NCI-H748 (cell line): ENCODE data around the gene OR2H1.

Experiments used
- DNase-seq: peaks from one replicate; lab custom pipeline; 2025; ENCODE audit not compliant: unreplicated experiment; lab: John Stamatoyannopoulos, UW

OR2H1 gene

DNA sequence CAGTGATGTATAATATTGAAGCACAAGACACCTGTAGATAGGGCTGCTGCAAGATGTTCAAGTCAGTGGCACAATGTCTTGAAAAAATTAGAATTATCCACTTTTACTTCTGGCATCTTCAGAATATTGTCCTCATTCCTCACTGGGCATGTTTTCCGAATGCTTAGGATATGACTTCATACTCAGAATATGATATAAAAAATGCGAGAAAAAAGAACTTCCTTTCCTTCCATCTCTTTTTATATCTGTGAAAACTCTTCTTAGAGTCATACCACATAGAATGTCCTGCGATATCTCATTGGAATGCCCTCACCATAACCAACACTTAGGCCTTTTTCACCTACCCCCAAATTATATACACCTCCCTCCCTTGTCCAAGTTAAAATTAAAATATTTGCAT, 26.2 kb downstream of the OR2H1 start:
- DNase-seq = no peak

DNA sequence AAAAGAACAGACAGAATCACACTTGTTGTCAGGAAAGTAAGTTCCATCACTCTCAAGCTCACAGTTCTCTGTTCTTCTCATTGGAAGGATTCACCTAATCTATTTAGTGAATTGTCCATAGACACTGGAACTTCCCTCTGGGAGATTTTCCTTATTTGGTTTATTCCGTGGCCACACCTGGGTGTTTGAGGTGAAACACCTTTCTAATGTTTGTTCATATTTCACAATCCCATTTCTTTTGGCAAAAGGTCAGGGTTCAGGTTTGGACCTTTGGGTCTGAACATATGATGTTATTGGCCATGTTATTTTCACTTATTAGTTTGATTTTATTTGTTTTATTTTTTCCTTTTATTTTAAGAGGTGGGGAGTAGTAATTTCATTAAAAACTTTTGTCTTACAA, 26.8 kb downstream of the OR2H1 start:
- no peak for DNase-seq

DNA sequence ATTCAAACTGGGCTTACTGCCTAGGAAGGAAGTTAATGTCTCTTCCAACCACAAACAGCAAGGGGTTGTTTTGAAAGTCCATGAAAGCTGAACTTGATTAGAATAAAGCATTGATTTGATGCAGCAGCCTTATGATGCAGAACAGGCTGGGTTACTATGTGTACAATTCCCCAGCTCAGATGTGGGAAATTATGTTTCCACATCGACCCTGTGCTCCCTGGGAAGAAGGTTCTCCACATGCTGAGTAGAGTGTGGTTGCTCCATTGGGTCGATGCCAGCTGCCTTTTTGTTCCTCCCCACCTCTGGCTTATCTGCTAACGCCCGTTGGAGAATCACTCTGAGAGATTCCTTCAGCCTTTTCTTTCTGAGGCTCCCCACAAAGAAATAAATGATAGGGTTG, 29.6 kb downstream of the OR2H1 start:
- DNase-seq = no peak

DNA sequence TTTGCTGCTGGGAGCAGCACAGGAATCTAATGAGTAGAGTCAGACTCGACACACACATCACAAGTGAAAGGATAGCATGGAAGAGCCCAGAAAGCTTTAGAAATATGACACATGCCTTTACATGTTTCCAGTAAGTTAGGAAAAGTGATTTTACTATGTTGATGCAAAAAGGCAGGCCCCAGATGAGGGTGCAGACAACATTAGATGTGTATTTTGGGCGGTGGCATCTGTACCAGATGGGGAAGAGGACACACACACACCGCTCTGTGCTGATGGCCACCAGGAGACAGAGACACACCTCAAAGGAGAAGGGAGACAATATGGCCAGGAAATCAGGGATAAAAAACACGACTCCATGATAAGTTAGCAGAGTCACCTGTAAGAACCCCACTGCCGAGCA, 30.2 kb downstream of the OR2H1 start:
- no peak for DNase-seq

DNA sequence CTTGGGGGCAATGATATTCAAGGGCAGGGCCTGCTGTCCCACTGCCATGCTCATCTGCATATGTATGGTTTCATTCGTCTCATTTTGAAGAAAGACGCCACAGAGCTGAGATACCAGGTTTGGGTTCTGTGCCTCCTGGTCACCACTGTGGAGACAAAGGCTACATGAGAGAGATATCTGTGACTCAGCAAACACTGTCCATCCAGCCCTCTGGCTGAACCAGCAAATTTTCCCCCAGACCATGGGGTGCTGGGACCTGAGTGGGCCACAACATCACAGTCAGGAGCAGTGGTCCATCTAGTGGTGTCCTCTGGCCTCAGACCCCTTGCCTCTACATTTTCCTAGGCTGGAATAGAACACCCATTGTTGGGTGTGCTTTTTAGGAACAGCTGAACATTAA, 30.7 kb downstream of the OR2H1 start, which contains the start of gene MAS1L:
Gene MAS1L, minus strand, starts transcription at position 297 of the 400 bp plus-strand sequence. Its CDS starts 54 bp downstream, at position 243.
- DNase-seq = no peak

DNA sequence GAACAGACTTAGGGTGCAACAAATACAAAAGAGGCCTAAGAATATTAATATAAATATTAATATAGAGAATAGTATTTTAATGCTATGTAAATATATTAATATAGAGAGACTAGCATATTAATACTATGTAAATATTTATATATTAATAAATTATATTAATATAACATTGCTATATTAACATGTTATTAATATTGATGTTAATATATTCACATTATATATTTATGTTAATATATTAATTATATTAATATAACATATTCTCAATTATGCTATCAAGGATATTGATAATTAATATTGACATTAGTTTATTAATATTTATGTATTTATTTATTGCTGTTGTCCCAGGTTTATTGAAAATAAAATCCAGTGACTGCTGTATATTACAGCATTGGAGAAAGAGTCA, 31.9 kb downstream of the OR2H1 start:
- DNase-seq = no peak

DNA sequence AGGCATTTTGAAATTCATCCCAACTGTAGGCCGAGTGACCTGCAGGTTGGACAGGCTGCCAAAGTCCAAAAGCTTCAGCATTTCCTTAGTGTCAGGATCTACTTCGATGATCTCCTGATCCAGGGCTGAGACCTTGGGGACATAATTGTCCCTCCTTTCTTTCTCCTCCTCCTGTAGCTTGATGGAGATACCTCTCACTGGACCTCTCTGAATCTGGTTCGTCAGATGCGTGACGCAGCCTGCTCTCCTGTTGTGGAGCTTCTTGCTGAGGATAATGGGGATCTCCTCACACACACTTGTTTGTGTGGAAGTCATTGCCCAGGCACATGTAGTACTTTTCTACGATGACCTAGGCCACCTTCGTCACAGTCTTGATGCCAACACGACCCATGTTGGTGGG, 32.3 kb downstream of the OR2H1 start:
- DNase-seq = no peak

DNA sequence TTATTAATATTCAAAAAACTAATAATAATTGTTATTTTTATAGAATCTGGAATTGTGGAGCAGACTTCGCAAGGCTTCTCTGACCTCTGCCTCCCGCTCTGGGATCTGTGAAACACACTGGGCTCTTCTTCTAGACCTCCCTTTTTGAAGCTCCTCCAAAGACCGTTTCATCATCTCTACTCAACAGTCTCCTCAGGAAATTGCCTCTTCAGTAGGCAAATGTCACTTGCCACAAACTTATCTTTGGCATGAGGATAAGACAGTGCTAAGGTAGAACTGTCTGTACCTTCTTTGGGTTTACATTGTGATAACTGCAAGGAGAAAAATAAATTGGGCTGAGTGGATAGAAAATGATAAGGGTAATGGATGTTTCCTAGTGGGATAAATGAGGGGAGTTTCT, 33.1 kb downstream of the OR2H1 start:
- DNase-seq = no peak

DNA sequence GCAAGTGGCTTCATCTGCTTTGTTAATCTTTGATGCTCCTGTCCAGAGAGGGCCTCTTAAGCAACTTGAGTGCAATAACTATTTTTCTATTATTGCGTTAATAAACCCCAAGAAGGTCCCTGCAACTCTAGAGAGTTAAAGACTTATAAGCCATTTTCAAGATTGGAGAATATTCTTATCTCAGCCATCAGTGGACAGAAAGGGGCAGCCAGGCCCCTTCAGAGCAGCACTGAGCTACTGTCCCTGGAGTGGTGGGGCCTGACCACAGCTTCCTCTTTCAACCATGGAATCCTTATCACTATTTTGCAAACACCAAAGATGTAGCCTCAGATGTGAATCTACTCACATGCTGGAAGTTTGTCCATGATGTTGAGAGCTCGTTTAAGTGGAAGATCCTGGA, 33.6 kb downstream of the OR2H1 start:
- DNase-seq = no peak

DNA sequence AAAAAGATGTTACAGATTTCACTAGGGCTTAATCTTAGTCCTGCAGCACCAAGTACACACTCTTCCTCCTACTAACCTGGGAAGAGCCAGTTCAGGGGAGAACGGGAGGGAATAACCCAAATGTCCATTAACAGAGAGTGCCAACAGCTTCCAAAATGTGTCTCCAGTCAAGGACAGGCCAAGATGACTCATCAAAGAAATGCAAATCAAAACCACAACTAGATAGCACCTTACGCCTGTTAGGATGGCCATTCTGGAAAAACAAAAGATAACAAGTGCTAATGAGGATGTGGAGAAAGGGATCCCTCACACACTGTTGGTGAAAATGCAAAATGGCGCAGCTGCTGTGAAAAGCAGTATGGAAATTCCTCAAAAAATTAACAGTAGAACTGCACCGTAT, 34.6 kb downstream of the OR2H1 start:
- DNase-seq = no peak

DNA sequence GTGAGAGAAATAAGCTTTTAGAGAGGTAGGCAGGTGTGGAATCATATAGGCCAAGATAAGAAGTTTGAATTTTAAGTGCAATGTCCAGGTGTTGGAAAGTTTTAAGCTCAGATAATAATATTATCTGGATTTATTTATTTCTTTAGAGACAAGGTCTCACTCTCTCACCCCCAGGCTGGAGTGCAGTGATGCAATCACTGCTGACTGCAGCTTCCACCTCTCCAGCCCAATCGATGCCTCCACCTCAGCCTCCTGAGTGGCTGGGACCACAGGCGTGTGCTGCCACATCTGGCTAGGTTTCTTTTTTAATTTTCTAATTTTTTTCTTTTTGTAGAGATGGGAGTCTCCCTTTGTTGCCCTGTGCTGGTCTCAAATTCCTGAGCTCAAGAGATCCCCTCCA, 36.3 kb downstream of the OR2H1 start:
- no peak for DNase-seq

DNA sequence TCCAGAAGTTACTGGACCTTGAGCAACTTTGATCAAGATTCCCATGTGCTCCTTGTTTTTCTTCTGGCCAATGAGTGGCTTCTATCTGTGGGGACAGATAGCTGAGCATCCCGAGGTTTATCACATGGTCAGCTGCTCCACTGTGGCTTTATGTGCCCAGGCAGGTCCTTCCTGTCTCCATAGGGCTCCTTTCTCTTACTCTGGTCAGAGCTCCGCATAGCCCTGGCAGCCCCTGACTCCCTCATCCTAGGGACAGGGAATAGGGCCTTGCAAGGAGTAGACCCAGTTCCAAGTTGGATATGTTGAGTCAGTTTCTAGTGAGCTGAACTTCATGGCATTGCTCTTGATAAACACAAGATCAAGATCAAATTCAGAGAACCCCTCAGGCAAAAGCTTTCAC, 37.2 kb downstream of the OR2H1 start:
- DNase-seq = no peak

DNA sequence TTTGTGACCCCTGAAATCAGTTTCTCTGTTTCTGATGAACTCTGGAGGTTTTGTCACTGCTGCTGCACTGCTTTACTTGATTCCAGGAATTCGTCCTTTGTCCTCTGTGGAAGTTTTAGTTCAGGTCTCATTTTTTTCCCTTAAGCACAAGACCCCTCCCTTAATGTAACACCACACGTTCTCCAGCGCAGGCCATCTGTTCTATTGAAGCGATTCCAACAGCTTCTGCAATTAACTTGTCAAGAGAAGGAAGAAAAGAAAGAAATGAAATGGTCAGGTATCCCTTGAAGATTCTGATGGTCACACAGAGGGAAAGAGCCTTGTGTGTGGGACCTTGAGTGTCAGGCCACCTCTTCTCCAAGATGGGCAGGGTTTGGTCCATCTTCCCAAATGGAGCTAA, 38.6 kb downstream of the OR2H1 start:
- no peak for DNase-seq

DNA sequence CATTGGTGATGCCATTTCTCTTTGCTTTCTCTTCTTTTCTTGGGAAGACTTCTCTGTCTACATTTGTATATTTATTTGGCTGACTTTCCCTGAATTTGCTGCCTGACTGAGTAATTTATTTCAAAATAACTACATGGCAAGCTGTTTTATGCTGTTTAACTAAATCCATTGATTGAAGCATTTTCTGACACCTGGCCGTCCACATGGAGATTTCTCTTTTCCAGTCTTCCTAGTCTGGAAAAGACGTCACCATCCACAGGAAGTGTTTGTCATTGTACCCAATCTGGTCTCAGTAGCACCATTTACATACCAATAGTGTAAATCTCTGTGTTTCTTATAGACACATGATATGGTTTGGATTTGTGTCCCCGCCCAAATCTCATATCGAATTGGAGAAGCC, 40.0 kb downstream of the OR2H1 start:
- no peak for DNase-seq

DNA sequence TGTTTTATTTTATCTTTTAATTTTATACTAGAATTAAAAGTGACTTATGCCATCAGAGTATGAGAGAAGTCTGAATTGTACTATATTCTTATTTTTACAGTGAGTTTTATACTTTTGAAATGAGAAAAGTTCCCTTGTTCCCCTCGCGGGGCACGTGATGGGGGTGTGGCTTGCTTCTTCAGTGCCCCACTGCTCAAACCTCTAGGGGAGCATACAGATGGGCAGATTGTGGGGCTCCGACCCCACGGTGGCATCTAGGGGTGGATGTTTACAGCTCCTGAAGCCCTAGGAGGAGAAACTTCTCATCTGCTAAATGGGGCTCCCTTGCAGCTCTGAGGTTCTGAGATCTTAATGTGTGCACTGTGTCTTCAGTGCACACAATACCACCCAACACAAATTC, 42.7 kb downstream of the OR2H1 start:
- DNase-seq = no peak

DNA sequence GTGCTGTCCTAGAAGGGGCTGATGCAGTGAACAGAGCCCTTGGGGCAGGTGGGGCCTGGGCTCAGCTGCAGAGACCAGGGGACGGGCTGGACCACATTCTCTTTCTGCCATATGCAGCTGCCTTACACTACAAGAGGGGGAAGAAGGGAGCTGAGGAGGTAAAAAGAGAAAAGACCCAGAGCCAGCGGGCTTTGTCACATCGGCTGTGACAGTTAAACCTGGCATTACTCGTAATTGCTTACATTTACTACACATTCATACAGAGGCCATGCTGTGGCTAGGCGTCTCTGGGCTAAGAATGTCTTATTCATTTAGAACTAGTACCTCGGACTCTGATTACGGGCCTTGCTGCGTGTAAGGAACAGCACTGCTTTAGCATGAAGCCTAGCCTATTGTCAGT, 43.6 kb downstream of the OR2H1 start:
- DNase-seq = no peak

DNA sequence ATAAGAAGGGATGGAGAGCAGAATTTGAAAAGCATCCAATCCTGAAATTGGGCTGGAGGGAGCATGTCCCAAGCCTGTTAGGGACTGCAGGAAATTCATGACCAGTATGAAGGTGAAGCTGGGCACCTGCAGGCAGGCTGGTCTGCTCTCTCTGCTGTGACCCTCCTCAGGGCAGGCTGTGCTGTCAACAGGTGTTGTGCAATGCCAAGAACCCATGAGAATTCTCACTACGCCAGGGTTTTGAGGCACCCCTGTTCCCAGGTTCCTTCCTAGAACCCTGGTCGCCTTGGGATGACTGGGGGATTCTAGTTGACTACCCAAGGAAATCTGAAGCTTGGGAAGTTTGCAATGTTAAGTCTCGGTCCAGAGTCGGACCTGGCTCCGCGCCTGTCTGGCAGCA, 44.2 kb downstream of the OR2H1 start:
- DNase-seq = no peak

DNA sequence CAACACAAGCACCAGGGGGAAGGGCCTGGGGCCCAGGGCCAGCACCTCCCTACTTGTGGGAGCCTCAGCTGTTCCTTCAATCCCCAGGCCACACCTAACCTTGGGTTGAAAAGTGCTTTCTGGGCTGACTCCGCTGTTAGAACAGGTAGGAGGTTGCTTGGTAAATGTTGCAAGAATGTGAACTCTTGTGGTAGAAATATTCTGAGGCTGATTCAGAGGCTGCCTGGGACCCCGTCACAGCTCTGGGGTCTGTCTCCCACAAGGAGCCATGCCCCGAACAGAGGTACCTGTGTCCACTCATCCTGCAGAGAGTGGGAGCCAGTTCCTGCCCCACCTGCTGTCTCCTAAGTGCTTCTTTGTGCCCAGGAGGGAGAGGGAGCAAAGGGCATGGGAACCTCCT, 45.2 kb downstream of the OR2H1 start:
- DNase-seq = no peak

DNA sequence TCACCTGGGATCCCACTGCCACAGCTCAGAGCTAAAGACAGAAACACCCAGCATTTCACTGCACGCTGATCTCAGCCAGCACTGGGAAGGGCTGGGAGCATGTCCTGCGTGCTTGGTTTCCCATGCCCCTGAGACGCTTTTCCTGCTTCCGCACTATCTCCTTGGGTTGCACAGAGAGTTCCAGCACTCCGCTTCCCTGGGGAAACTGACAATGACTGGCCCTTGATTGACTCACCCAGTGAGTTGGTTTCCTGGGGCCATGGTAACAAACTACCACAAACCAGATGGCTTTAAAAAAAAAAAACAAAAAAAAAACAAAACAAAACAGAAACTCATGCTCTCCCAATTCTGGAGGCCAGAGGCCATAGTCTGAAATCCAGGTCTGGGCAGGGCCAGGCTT, 45.6 kb downstream of the OR2H1 start:
- DNase-seq = no peak

DNA sequence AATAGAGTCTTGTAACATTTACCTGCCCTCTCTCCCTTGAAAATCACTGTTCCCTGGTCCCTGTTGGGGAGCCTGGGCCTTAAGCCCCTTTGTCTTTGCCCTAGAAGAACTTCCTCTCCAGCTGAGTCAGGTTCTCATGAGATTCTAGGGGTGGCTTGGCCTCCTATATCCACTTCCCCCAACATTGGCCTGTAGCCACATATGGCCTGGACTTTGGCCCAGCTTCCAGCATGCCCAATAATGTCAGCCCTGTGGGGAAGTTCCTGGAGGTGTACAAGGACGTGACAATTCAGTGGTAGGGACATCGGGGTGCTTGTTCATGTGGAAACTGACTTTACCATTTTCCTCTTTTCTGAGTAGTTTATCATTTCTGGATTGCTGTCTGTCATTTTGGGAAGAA, 48.0 kb downstream of the OR2H1 start:
- no peak for DNase-seq

DNA sequence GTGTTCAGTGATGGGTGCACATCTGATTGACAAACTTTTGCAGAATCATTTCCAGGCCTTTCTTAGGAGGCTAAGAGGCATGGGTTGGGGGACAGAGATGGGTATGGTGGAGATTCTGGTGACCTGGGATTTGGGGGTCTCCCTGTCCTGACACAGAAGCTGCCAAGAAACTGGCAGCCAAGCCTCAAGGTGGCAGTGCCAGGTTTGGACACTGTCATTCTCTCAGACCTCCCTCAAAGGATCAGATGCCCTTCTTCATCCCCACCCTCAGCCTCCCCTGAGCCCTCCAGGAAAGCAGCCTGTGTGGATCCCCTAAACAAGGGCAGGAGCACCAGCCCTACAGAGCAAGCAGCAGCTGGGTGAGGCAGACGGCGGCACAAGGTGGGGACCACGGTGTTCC, 48.9 kb downstream of the OR2H1 start:
- DNase-seq = no peak

DNA sequence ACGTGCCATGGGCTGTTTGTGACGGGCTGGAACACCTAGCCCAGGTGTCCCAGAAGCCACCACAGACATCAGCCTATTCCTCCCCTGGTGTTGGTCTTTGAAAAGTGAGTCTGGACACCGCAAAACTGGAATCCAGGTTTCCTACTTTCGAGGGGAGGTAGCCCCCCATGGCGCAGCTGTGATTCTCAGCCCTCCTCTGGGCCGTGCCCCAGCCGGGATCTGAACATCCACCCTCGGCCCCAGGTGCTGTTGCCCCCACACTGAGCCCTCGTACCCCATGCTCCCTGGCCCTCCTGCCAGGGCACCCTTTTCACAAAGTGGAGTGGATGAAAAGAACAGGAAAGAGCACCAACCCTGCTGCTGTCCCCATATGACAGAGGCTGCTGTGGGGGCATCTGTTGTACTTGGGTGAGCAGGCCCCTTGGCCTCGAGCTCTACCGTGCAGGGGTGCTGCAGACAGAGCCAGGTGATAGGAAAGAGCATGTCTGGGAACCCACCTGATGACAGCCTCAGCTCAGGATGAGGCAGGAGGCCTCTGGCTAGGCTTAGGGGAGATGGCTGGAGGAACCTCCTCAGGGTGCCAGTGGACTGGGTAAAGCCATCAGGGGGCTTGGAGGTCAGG, 49.6 kb downstream of the OR2H1 start:
- no peak for DNase-seq

DNA sequence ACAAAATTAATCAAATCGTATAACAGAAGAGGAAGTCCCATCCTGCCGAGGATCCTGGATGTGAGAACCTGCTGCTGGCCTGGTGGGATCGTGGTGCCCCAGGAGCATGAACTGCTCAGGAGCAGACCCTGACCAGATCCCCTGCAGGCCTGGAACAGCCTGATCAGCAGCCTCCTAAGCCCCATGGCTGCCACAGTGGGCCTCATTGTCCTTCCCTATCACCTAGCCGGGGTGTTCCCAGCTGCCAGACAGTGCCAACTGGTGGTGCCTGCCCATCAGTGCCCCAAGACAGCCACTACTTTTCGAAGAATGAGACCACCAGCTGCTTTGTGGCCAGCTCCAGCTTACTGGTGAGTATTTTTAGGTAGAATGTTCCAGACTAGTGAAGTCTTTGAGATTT, 50.4 kb downstream of the OR2H1 start:
- no peak for DNase-seq

DNA sequence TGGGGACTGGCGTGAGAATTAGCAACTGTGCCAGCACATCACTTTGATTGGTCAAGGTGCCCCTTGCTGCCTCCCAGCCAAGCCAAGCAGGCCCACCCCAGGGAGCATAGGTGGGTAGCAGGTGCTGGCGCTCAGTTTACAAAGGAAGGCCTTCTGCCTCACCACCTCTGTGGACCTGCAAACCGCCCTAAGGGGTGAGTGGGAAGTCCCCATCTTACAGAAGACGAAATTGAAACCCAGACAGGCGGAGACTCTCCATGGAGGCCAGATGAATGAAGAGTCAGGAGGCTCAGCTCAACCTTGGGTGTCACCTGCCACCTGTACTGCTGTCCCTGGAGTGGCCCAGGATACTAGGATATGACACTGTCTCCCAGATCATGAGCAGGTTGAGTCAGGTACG, 52.3 kb downstream of the OR2H1 start:
- no peak for DNase-seq
